Stimulated activated CD8-positive, alpha-beta memory T cell treated with anti-CD3 and anti-CD28 coated beads, Interleukin-15, amount 100 ng/mL, for 4 hours (primary cell): ENCODE data around the gene SIGLEC10.

Source experiments
- DNase-seq, 2 donors: peaks; one replicate each; pipeline ENCODE4 v3.0.0-alpha.2; 2020; ENCODE audit warnings: low read depth in 2 of 2

Gene SIGLEC10

GRCh38 chr19:51366389-51367254, 50.8 kb downstream of the SIGLEC10 start:
- peak; percentile 78 to 87 for DNase-seq

GRCh38 chr19:51365965-51366388, 51.5 kb downstream of the SIGLEC10 start, which contains the start of gene ETFB:
Gene ETFB (minus strand): TSS chr19:51366388. CDS start chr19:51366326, 62 bp downstream.
- DNase-seq = no peak

- DNase-seq = no peak
Observed at GRCh38 chr19:51365211-51365964, 52.1 kb downstream of the SIGLEC10 start.

GRCh38 chr19:51364200-51365106, 53.0 kb downstream of the SIGLEC10 start:
- no peak for DNase-seq

GRCh38 chr19:51361239-51361638, 56.2 kb downstream of the SIGLEC10 start:
- DNase-seq = no peak
